Neutrophil (primary cell): ENCODE data around the gene HMCN2.

Experiments
- H3K27ac ChIP-seq: fragments of 200-600 bp; sonication (generic); 2 replicates; pipeline ENCODE4 v1.5.1; 2016; ENCODE audit warnings: mild to moderate bottlenecking, moderate library complexity
- H3K27me3 ChIP-seq: fragments of 200-600 bp; sonication (generic); 2 replicates; pipeline ENCODE4 v1.6.0; 2016; ENCODE audit warnings: mild to moderate bottlenecking
- H3K36me3 ChIP-seq: fragments of 200-600 bp; sonication (generic); 2 replicates; pipeline ENCODE4 v1.5.1; 2017
- H3K4me1 ChIP-seq, 2 experiments: fragments of 200-600 bp in 1 of 2; sonication (generic) in 1 of 2; 1 replicate in 1 of 2; 2 replicates in 1 of 2; pipeline versions ENCODE4 v1.5.1 to v1.6.1; 2013 to 2016; ENCODE audit warnings: low read depth in 1 of 2, low read length in 1 of 2, mild to moderate bottlenecking in 1 of 2, moderate library complexity in 1 of 2; ENCODE audit not compliant: control insufficient read depth in 1 of 2, insufficient read depth in 1 of 2
- H3K4me3 ChIP-seq, 2 experiments: fragments of 200-600 bp in 1 of 2; sonication (generic) in 1 of 2; 1 replicate in 1 of 2; 2 replicates in 1 of 2; pipeline ENCODE4 v1.5.1; 2013 to 2016; ENCODE audit warnings: low read depth in 1 of 2, low read length in 1 of 2, mild to moderate bottlenecking in 1 of 2, moderate library complexity in 1 of 2
- H3K9me3 ChIP-seq: fragments of 200-600 bp; sonication (generic); 2 replicates; pipeline ENCODE4 v1.5.1; 2016
- TF ChIP-seq, protein P1 (sequence below): fragments of 200-600 bp; sonication (generic); IDR thresholded peaks from 2 replicates; pipeline ENCODE4 v1.5.1; 2016; ENCODE audit warnings: antibody characterized with exemption

HMCN2 gene

DNA sequence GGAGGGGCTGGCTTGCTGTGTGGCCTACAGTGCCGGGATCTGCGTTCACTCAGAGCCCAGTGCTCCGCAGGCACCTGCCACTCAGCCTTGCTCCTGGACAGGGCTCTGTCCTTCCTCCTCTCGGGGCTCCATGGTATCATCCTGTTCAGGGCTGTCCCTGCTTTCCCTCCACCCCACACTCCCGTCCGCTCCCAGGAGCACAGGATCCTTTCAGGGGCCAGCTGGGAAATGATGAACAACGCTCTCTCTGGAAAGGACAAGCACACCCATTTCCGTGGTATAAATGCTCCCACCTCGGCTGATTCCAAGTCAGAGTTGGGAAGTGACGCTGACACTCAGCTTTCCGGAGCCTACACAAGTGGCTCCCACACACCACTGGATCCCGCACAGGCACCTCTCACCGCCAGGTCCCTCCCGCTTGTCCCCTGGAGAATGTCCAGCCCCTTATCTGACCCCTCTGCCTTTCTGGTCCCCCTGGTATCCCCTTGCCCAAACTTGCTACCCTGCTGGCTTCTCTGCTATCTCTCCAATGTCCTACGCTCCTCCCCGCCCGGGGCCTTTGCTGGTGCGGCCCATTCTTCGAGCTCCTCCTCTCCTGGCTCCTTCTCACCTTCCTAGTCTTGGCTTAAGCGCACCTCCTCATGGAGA, 21.3 kb downstream of the HMCN2 start:
- H3K9me3 ChIP-seq = no peaks in the 10 kb centered on the region
- H3K4me1 ChIP-seq = no peaks in the 10 kb centered on the region
- H3K27ac ChIP-seq = no peak overlapping the region
- peaks cover 45% of the 10 kb centered on the region for H3K27me3 ChIP-seq
- no peaks in the 10 kb centered on the region for H3K36me3 ChIP-seq
- TF ChIP-seq, protein P1, sequence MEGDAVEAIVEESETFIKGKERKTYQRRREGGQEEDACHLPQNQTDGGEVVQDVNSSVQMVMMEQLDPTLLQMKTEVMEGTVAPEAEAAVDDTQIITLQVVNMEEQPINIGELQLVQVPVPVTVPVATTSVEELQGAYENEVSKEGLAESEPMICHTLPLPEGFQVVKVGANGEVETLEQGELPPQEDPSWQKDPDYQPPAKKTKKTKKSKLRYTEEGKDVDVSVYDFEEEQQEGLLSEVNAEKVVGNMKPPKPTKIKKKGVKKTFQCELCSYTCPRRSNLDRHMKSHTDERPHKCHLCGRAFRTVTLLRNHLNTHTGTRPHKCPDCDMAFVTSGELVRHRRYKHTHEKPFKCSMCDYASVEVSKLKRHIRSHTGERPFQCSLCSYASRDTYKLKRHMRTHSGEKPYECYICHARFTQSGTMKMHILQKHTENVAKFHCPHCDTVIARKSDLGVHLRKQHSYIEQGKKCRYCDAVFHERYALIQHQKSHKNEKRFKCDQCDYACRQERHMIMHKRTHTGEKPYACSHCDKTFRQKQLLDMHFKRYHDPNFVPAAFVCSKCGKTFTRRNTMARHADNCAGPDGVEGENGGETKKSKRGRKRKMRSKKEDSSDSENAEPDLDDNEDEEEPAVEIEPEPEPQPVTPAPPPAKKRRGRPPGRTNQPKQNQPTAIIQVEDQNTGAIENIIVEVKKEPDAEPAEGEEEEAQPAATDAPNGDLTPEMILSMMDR = no peak
- H3K4me3 ChIP-seq = no peak overlapping the region

DNA sequence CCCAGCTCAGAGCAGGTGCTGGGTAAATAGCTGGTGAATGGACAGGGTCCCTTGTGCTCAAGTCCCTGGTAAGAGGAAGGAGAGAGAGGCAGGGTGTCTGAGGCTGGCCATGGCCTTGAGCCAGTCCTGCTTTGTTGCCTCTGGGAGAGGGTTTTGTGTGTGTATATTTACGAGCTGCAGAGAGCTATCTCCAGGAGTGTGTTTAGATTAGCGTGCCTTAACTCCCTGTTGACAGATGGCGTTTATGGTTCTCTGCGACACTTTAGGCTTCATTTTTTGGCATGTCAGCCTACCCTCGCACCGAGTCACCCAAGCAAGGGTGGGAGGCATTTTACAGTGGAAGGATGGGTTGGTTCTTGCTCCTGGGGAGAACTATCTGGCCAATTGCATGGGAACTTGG, 22.2 kb downstream of the HMCN2 start:
- TF ChIP-seq, protein P1 = no peak
- Histone ChIP-seq H3K36me3 (no peaks in the 10 kb centered on the region), H3K4me3 (no peak overlapping the region), H3K4me1 (no peaks in the 10 kb centered on the region), H3K27me3 (peaks cover 39% of the 10 kb centered on the region), H3K27ac (no peak overlapping the region), H3K9me3 (no peaks in the 10 kb centered on the region)

DNA sequence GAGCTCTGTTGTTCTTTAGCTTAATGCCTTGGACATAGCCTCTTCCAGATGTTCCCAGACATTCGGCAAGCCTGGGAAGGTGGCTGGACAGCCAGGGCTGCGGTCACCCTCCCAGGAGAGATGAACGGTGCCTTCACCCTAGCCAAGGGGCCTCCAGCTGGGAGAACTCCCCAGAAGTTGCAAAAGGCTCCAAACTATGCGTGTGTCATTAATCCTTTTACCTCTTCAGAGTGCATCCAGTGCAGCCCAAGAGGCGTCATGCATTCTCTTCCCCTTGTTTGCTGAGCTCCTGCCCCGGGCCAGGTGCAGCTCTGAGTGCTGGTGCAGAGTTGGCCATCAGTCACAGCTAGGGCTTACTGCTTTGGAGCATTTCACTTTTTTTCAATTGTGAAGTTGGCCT, 22.8 kb downstream of the HMCN2 start:
- H3K27ac ChIP-seq = no peak overlapping the region
- no peaks in the 10 kb centered on the region for H3K9me3 ChIP-seq
- H3K36me3 ChIP-seq = no peaks in the 10 kb centered on the region
- H3K27me3 ChIP-seq = peaks cover 38% of the 10 kb centered on the region
- no peaks in the 10 kb centered on the region for H3K4me1 ChIP-seq
- TF ChIP-seq, protein P1 = no peak
- no peak overlapping the region for H3K4me3 ChIP-seq

DNA sequence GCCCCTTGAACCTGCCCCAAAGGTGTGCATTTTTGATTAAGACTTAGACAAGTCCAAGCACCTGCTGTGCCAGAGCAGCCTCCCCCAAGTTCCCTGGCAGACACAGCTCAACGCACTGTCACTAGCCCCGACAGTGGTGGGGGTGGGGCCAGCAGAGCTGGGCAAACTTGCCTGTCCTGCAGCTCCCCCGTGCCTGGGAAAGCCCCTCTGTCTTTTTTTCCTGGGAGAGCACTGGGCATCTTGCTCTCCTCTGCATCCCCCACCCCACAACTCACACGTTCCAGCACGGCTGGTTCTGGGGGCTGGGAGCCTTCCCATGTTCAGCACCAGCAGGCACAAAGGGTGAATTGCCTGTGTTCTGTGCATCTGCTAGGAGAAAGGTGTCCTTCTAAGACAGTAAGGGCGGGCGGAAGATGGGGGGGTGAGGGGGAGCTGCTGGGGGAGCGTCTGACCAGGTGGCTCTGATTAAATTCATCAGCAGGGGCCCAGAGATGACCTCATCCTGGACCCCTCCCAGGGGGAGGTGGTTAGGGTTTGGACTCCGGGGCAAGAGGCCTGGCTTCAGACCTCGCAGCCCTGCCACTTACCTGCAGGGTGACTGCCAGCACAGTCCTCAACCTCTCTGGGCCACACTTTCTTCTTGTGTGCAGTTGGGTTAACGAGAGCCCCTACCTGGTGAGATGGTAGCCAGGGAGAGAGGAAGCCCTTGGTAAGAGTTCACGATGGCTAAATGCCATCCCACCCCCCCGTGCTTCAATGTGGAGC, 23.5 kb downstream of the HMCN2 start:
- TF ChIP-seq, protein P1 = no peak
- Histone ChIP-seq H3K4me3 (no peak overlapping the region), H3K4me1 (no peaks in the 10 kb centered on the region), H3K27ac (no peak overlapping the region), H3K9me3 (no peaks in the 10 kb centered on the region), H3K27me3 (peaks cover 40% of the 10 kb centered on the region), H3K36me3 (no peaks in the 10 kb centered on the region)

DNA sequence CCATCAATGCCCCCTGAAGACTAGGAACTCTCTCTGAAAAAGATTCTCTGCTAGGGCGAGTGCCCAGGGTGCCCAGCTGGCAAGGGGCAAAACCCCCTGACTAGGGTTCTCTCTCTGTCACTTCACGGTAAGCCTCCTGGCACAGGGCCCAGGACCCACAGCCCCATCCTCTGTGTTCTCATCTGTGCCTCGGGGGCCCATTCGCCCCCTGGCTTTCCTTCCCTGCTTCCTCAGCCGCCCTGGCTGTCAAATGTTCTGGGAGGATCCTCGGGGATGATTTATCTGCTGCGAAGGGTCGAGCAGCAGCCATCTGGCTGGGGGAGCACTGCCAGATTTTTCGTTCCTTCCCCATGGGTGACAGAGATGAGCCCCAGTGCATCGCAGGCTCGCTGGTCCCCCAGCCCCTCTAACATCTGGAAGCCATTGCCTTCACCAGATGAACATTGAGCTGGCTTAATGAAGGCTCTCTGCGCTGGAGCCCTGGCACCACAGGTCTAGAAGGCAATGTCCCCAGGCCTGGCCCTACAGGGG, 24.2 kb downstream of the HMCN2 start:
- H3K36me3 ChIP-seq = no peaks in the 10 kb centered on the region
- H3K27me3 ChIP-seq = peaks cover 40% of the 10 kb centered on the region
- H3K9me3 ChIP-seq = no peaks in the 10 kb centered on the region
- TF ChIP-seq, protein P1 = no peak
- no peaks in the 10 kb centered on the region for H3K4me1 ChIP-seq
- no peak overlapping the region for H3K4me3 ChIP-seq
- no peak overlapping the region for H3K27ac ChIP-seq
